Body of pancreas (tissue), 4 donors: ENCODE results near the gene HPN. TPM values are rescaled to one million over a fixed set of nuclear protein-coding genes. Genes with fewer than 3 reads are reported as not detected.
A peak's percentile ranks its signal among the peaks of the same experiment; 100 is the strongest.
"Not testable (repeated sequence)": the region's sequence is repeated elsewhere in the genome, so short reads cannot be mapped to it uniquely, and the experiment has no call there.

Experiments used
- ATAC-seq: fragments of 150-250 bp; one replicate; pipeline ENCODE4 v1.9.1; 2016
- DNase-seq, 4 donors: peaks; one replicate each; pipeline ENCODE4 v3.0.0-alpha.2; 2019
- H3K27ac ChIP-seq, 4 donors: fragments of 200-600 bp; sonication (generic); 1 replicate in 3 of 4; 2 replicates in 1 of 4; pipeline versions ENCODE4 v1.5.1 to v1.6.1; 2016 to 2019; ENCODE audit warnings: mild to moderate bottlenecking in 1 of 4, mixed read lengths in 1 of 4, moderate library complexity in 1 of 4
- H3K27me3 ChIP-seq, 2 donors: fragments of 200-600 bp; sonication (generic); one replicate each; pipeline ENCODE4 v1.6.0; 2016; ENCODE audit warnings: mild to moderate bottlenecking in 1 of 2
- H3K36me3 ChIP-seq, 2 donors: fragments of 200-600 bp; sonication (generic); replicated peaks in 1 of 2; 2 replicates each; pipeline ENCODE4 v1.5.1; 2016; ENCODE audit warnings: low read depth in 2 of 2; ENCODE audit not compliant: insufficient read depth in 1 of 2
- H3K4me1 ChIP-seq: fragments of 200-600 bp; sonication (generic); one replicate; pipeline ENCODE4 v1.6.0; 2016
- H3K4me3 ChIP-seq, 2 donors: fragments of 200-600 bp; sonication (generic); 1 replicate in 1 of 2; 2 replicates in 1 of 2; pipeline ENCODE4 v1.5.1; 2016 to 2019
- H3K9me3 ChIP-seq, 3 donors: fragments of 200-600 bp; sonication (generic); 1 replicate in 2 of 3; 2 replicates in 1 of 3; pipeline ENCODE4 v1.5.1; 2016
- CTCF ChIP-seq, 7 experiments: fragments of 450-650 bp in 4 of 7; fragments of 200-600 bp in 3 of 7; sonication (generic) in 3 of 7; IDR thresholded peaks; one replicate each; pipeline ENCODE4 v1.5.1; 2016 to 2019; ENCODE audit warnings: antibody characterized with exemption in 7 of 7
- POLR2A ChIP-seq, 3 donors: fragments of 450-650 bp; IDR thresholded peaks; one replicate each; pipeline ENCODE4 v1.6.1; 2016; ENCODE audit warnings: antibody characterized with exemption in 3 of 3, mild to moderate bottlenecking in 2 of 3
- WGBS, 2 donors: methylation state at CpG; one replicate each; pipeline ENCODE4 v1.1.5; 2017; 5-methylcytosine and 5-hydroxymethylcytosine counted together
- intact Hi-C: fragments of 100-400 bp; cut with DNase I; formaldehyde crosslinking; loops from one replicate; pipeline ENCODE4 v1.15.1; 2023
- total RNA-seq, 2 donors: library from RNA; depleted of rRNA; stranded (reverse); fragments of >200 nt; gene quantifications; one replicate each; pipeline ENCODE4 v1.1.0, GENCODE V29; 2016

Gene HPN
- total RNA-seq, 2 donors from 2014 or later, result 135 to 289 TPM

- H3K4me3 ChIP-seq, result no peak overlapping the region
- intact Hi-C loops, result no loop called here
- H3K9me3 ChIP-seq, result no peaks in the 10 kb centered on the region
- DNase-seq (no peak), ATAC-seq (no peak)
- H3K27ac ChIP-seq, result no peak overlapping the region
- 81 to 93% methylated on average over 8 to 13 of the region's 13 CpGs for WGBS, 2 donors
- H3K36me3 ChIP-seq, result peaks cover 8 to 22% of the 10 kb centered on the region in 2 donors
- no peaks in the 10 kb centered on the region for H3K27me3 ChIP-seq
- H3K4me1 ChIP-seq, result peaks cover 37% of the 10 kb centered on the region
- no peak for TF ChIP-seq CTCF (IDR thresholded peaks at IDR 0.05)
- no peak for TF ChIP-seq POLR2A (IDR thresholded peaks at IDR 0.05)
These were observed 30.3 kb upstream of the HPN start for GRCh38 chr19:35011091-35011689.

- WGBS, 2 donors, result 81 to 87% methylated on average over 6 to 18 of the region's 18 CpGs
- H3K27ac ChIP-seq, result peak overlapping the region in 1 of 4 donors; percentile 30
- H3K4me3 ChIP-seq, result no peak overlapping the region
- no peaks in the 10 kb centered on the region for H3K27me3 ChIP-seq
- no peak for ATAC-seq
- no peak for DNase-seq
- intact Hi-C loops, result loop anchor here (2.0 kb wide), 1 partner anchor 37 kb away; no protein-coding TSS in a partner anchor
- H3K4me1 ChIP-seq, result peaks cover 29% of the 10 kb centered on the region
- peaks cover 8 to 22% of the 10 kb centered on the region in 2 donors for H3K36me3 ChIP-seq
- no peaks in the 10 kb centered on the region for H3K9me3 ChIP-seq
- TF ChIP-seq POLR2A (IDR thresholded peaks at IDR 0.05), result no peak
These were observed 29.5 kb upstream of the HPN start for GRCh38 chr19:35011737-35012682.

- Histone ChIP-seq H3K36me3 (peaks cover 8 to 22% of the 10 kb centered on the region in 2 donors), H3K4me1 (peaks cover 17% of the 10 kb centered on the region), H3K27ac (peak overlapping the region in 1 of 4 donors; percentile 30), H3K9me3 (no peaks in the 10 kb centered on the region), H3K27me3 (no peaks in the 10 kb centered on the region), H3K4me3 (no peak overlapping the region)
- intact Hi-C loops, result loop anchor here (2.0 kb wide), 1 partner anchor 38 kb away; no protein-coding TSS in a partner anchor
- ATAC-seq (peak; percentile 81), DNase-seq (peak; percentile 75 to 79 (median 78))
- WGBS, 2 donors, result 55 to 56% methylated on average over 31 to 32 of the region's 32 CpGs
- TF ChIP-seq POLR2A (IDR thresholded peaks at IDR 0.05) (no peak), CTCF (IDR thresholded peaks at IDR 0.05) (peak; percentile 83 to 99 (median 95))
These were observed 28.3 kb upstream of the HPN start for GRCh38 chr19:35013041-35013819.

- H3K36me3 ChIP-seq, result peaks cover 8 to 25% of the 10 kb centered on the region in 2 donors
- 75 to 93% methylated on average over 22 to 23 of the region's 23 CpGs for WGBS, 2 donors
- no peaks in the 10 kb centered on the region for H3K27me3 ChIP-seq
- no peak overlapping the region for H3K4me3 ChIP-seq
- no peaks in the 10 kb centered on the region for H3K9me3 ChIP-seq
- intact Hi-C loops, result loop anchor here (2.0 kb wide), 1 partner anchor 39 kb away; no protein-coding TSS in a partner anchor
- DNase-seq (peak in 1 of 4 donors; percentile 43), ATAC-seq (no peak)
- H3K4me1 ChIP-seq, result peaks cover 14% of the 10 kb centered on the region
- TF ChIP-seq CTCF (IDR thresholded peaks at IDR 0.05) (no peak), POLR2A (IDR thresholded peaks at IDR 0.05) (no peak)
- H3K27ac ChIP-seq, result no peak overlapping the region
These were observed 27.4 kb upstream of the HPN start for GRCh38 chr19:35013820-35014754.

- ATAC-seq, H3K9me3 ChIP-seq, H3K27me3 ChIP-seq, H3K4me3 ChIP-seq, intact Hi-C loops, H3K27ac ChIP-seq, DNase-seq: not testable (repeated sequence)
- Histone ChIP-seq H3K36me3 (peaks cover 13 to 28% of the 10 kb centered on the region in 2 donors), H3K4me1 (peaks cover 14% of the 10 kb centered on the region)
- WGBS, 2 donors, result 80 to 86% methylated on average over 4 of the region's 4 CpGs
These were observed 26.7 kb upstream of the HPN start for GRCh38 chr19:35014774-35015173.
